NCI-H2196 treated with DMSO at 0.1 percent for 48 hours (cell line): ENCODE measurements around the gene CSTPP1.

Experiments
- DNase-seq: peaks from one replicate; lab custom pipeline; 2025; ENCODE audit not compliant: unreplicated experiment; lab: John Stamatoyannopoulos, UW

The CSTPP1 gene

DNA sequence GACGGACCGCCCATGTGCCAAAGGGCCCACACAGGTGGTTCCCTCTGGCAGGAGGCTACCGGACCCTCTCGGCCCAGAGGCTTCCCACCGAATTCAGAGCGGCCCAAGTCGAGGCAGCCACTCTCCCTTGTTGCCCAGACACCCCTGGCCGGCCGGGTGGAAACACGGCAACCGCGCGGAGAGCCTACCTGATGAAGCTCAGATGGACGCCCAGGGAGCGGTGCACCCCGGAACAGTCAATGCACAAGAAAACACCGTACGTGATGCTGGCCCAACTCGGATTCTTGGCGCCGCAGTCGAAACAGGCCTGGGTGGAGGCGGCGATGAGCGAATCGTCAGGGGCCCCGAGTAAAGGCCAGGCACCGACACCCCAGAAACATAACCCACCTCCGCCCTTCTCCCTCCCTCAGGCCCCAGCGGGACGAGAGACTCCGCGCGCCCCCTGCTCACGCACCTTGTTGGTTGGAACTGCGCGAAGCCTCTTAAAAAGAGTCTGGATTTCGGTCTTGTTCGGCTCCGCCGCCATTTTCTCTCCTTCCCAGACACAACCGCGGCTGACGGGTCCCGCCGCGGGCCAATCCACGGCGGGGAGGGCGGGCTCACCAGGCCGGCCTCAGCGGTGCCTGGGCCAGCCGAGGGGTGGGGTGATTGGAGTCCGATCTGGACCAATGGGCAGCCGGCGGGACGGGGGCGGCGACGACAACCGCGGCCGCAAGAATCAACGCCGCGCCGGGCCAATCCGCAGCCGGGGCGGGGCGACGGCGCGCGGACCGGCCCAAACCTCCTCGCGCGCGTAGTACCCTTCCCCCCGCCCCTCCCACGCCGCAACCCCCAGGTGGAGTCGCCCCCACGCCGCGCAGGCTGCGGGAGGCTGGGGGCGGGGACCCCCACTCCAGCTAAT, 240.0 kb downstream of the CSTPP1 start, which contains the start of gene ARFGAP2:
TSS of gene ARFGAP2 (minus strand) at position 552 of the 901 bp plus-strand sequence. CDS start at position 526, 26 bp downstream.
- DNase-seq, result peak; percentile 91

DNA sequence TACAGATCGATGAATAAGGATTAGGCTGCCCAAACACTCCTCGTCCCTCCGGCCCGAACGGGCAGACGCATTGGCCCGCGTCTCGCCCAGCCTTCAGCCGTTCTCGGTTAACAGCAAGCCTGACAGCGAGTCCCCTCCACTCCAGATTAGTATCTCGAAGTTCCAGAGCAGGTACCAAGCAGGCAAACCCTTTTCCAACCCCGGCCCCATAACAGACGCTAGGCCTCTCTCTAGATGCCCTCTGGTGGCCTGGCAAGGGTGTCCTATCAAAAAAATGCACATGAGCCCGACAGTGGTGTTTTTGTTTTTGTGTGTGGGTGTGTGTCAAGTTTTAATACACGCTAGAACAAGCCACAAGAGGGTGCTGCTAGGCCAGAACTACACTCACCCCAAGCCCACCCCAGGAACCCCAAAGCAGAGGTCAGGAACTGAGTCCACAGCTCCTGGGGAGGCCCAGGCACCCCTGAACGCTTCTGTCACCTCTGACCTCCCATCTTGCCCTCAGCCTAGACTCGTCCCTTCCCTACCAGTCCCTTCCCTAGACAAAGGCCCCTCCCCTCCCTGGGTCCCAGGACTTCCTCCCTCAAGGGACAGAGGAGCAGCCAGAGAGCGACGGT, 240.8 kb downstream of the CSTPP1 start:
- peak; percentile 58 for DNase-seq

DNA sequence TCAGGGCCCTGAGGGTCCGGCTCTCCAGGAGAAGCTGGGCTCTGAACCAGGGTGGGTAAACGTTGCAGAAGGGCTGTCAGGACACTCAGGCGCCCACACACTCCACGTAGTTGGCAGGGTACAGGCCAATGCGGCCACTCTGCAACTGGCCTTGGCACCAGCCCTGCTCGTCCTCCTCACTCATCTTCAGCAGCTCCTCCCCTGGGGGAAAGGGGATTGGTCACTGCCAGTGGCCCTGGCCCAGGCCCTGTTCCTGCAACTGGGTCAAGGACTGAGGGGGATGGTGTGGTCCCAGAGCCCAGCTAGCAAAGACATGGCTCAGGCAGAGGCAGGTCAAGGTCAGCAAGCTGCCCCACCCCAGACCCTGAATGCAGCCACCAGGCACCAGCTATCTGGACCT, 241.3 kb downstream of the CSTPP1 start:
- no peak for DNase-seq

DNA sequence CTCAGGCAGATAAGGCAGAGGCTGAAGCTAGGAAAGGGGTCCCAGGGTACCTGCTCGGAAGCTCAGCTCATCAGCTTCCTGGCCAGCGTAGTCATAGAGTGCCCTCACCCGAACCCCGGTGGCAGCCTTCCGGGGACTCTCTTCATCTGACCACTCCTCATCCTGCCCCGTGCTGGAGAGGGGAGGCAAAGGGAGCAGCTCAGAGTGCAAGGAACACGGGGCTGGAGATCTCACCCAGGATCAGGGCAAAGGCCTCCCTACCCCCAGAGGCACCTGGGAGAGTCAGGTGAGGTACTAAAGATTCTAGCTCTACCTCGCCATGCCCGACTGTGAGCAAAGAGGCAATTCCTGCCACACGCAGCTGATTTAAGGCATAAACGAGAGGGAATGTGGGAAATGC, 241.8 kb downstream of the CSTPP1 start:
- no peak for DNase-seq

DNA sequence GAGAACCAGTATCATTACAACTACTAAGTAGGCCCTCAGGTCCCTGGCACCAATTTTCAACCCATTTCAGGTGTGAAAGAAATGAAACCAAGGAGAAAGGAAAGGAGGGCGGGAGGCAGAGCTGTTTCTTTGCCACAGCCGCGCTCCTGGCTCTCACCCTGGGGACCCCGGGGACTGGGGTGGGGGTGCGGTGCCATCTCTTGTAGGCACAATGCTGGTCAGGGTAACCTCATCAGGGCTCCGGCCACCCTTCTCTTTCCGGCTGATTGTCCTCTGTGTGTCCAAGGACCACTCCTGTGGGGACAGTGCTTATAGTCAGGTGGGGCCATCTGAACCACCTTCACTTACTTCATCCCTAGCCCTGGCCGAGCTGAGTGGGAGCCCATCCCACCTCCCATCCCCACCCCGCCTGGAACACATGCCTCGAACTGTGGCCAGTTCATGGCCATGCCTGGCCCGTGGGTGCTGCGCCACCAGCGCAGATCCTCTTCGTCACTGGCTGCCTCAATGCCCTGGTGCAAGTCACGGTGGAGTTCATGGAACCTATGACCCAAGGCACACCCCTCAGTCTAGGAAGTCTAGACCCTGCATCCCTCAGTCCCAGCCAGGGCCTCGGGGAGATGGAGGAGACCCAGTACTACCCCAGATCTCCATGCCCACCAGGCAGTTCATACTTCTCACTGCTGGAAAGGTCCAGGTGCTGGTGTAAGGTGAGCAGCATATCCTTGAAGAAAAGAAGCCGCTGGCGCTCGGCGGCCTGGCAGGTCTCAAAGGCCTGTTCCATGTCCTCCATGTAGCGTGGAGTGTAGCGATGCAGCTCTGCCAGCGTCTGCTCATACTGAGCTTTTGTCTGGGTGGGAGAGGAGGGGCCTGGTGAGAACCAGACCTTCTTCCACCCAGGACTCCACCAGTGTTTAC, 242.4 kb downstream of the CSTPP1 start:
- DNase-seq, result no peak

DNA sequence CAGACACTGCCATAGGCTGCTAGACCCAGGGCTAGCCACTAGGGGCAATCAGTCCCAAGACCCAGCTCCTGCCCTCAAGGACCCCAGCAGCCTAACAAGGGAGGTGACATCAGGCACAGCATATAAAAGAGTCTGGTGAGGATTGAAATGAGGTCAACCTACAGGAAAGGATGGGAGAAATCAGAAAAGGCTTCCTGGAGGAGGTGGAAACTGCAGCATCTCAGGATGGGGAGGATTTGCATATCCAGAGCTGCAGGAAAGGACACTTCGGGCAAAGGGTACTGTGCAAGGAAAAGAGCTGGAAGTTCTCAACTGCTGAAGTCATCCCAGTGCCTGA, 243.1 kb downstream of the CSTPP1 start:
- DNase-seq, result peak; percentile 48

DNA sequence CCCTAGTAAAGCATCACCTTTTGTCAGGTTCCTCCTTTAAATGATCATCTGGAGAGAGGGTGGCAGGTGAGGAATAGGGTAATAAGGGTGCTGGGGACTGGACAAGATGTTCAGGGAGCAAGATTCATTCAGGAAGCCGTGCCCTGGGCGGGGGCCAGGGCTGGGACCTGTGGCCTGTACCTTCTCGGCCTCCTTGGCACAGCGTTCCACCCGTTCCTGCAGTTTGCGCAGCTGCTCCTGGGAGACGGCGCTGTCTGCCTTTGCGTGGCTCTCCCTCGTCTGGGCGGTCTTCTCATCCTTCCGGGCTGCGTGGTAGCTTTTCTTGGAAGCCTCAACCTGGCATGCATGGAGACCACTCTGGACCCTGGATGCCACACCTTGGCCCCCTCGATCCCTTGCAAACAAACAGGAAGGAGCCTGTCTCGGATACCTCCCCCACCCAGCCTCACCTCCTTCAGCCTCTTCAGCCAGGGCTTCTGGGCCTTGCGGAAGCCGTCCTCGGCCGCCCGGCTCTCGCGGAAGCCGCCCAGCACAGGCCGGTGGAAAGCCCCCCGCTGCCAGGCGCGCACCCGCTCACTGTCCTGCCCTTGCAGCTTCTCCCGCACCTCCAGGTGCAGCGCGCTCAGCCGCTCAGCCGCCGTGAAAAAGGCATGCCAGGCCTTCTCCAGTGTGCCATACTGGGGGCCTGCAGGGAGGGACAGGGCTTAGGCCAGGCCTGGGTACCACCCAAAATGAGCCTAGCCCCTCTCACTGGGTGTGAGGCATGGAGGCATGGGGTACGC, 243.6 kb downstream of the CSTPP1 start:
- no peak for DNase-seq

DNA sequence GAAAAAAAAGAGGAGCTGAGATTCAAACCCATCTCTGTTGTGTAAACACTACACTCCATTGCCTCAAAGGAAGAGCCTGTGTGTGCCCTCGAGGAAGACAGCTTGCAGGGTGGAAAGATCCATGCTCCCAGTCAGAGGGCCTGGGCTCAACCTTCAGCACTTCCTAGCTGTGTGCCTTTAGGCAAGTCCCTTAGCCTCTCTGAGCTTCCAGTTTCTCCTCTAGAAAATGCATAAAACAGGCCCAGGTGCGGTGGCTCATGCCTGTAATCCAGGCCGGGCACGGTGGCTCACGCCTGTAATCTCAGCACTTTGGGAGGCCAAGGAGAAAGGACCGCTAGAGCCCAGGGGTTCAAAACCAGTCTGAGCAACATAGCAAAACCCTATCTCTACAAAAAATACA, 244.7 kb downstream of the CSTPP1 start:
- DNase-seq, result no peak

DNA sequence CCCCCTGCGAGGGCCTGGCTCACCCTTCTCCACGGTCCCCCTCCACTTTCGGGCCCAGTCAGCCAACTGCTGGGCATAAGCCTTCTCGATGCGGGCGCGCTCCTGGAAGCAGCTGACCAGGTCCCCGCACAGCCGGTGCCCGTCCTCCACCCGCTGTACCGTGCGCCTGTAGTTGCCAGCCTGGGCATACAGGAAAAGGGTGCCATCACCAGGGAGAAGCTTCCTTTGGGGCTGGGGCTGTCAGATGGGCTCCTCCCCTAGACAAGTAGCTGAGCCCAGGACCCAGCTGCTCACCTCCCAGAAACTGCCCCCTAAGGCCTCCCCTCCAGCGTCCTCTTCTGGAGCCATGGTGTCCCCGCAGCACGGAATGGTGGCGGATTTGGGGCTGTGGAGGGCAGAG, 245.8 kb downstream of the CSTPP1 start:
- DNase-seq, result no peak

DNA sequence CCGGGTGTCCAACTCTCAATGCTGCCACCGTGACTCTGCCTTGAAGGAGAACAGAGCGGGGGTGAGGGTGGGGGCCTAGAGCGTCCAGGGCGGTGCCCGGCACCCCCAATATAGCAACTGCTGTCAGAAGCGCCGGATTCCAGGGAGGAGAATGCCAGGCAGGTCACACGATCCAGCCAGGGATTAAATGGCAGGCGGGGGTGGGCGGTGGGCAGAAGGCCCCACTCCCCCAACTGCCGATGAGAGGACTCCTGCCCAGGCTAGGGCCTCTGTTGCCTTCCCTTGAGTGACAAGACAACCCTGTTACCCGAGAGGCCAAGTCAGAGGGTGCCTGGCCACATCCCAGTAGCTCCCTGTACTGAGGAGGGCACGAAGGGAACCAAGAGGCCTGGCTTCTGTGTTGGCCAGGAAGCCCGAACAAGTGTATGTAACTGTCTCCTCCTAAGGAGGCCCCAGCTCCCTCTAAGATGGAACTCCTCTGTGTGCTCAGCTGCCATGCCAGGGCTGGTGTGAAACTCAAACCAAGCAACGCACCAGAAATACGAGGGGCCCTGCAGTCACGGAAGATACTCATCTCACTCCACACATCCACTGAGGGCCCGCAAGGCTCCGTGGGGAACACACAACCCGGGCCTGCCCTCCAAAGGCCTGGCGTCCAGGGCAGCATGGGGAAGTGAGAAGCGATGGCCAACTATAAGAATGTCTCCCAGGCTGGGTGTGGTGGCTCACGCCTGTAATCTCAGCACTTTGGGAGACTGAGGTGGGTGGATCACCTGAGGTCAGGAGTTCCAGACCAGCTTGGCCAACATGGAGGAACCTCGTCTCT, 246.7 kb downstream of the CSTPP1 start:
- DNase-seq, result no peak

DNA sequence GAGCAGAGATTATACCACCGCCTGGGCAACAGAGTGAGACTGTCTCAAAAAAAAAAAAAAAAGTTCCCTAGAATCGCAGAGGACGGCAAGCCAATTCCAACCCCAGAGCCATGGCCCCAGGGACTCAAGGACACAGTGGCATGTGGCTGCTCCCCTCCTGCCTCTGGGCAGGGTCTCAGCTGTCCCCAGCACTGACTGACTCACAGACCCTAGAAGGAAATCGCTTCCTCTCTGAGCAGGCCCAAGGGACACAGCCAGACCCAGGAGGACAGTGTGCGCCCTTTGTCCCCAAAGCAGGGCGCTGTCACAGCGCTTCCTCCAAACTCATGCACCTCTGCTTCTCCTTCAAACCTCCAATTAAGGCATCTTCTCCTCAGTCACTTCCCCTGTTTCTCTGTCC, 247.4 kb downstream of the CSTPP1 start:
- DNase-seq, result no peak

DNA sequence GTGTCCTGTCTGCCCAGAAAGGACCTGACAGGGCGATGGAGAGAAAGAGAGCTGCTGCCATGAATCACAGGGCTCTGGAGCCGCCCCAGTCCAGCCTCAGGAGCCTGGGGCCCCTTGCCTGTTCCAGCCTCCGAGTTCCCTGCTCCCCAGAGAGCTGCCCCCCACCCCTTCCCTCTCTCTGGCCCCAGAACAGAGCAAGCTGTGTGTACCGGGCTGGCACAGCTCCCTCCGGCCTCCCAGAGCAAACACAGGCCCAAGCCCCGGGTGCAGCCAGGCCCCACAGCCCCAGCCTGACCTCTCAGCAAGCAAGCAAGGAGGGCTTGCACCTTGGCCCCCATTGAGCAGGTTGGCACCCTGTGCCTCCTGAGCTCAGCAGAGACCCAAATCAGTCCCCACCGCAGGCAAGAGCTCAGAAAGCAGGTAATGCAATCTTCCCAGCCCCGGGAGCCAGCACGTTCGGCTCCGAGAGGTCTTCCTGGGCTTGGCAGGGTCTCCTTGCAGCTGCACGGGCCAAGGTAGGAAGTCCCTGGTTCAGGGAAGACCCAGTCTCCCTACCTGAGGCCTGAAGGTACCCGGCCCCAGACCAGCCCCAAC, 248.2 kb downstream of the CSTPP1 start:
- no peak for DNase-seq

DNA sequence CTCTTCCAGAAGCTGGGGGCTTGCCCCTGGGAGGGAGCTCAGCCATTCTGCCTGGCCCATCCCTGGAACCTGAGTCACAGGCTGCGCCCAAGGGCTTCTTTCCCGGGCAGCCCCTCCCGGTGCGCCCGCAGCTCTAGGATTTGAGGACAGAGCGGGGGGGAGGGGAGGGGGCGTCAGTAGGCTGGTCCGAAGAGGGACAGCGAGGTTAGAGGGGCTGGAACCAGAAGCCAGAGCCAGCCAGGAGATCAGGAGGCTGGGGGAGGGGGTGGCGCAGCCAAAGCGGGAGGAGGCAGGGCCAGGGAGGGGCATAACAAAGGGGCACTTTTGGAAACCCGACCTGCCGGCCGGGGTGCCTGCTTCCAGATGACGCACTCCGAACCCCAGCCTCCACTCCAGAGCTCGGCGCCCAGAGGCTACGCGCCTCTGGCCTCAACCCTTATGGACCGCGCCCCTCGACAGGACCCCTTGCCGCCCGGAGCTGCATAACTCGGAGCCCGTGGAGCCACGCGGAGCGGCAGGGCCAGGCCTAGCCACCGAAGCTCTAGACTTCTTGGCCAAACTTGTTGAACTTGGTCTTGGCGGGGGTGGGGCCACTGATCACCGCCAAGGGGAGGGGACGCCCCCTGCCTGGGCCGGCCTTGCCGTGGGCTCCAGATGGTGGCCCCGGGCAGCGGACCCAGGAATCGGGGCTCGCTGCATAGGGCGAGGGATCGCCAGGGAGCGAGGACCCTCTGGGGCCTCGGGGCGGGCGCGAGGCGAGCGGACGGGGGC, 248.9 kb downstream of the CSTPP1 start:
- DNase-seq, result no peak

DNA sequence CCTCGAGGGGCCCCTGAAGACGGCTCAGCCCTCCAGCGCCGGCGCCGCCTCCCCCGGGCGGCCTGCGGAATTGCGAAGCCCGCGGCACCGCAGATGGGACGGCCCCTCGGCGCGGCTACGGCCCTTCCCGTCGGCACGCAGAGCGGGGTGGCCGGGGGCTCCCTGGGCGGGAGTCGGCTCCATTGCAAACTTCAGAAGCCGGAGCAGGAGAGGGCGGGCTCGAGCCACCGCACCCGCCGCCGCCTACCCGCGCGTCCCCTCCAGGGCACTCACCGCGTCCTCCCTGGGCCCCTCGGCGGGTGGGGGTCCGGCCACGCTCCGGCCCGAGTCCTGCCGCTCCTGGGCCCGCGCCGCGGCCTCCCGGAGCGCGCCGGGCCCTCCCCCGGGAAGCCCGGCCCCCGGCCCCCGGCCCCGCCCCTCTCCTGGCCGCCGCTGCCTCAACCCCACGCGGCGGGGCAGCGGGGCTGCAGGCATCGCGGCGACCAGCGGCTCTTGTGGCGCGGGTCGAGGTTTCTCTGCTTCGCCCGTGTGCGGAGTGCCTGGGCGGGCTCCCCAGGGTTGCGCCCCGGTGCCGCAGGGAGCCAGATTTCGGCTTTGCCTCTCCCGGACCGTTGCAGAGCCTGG, 249.6 kb downstream of the CSTPP1 start, which contains the start of gene PACSIN3:
TSS of gene PACSIN3 (minus strand) at position 359 of the 624 bp plus-strand sequence. CDS start 3,707 bp downstream, outside the sequence.
- DNase-seq, result no peak

DNA sequence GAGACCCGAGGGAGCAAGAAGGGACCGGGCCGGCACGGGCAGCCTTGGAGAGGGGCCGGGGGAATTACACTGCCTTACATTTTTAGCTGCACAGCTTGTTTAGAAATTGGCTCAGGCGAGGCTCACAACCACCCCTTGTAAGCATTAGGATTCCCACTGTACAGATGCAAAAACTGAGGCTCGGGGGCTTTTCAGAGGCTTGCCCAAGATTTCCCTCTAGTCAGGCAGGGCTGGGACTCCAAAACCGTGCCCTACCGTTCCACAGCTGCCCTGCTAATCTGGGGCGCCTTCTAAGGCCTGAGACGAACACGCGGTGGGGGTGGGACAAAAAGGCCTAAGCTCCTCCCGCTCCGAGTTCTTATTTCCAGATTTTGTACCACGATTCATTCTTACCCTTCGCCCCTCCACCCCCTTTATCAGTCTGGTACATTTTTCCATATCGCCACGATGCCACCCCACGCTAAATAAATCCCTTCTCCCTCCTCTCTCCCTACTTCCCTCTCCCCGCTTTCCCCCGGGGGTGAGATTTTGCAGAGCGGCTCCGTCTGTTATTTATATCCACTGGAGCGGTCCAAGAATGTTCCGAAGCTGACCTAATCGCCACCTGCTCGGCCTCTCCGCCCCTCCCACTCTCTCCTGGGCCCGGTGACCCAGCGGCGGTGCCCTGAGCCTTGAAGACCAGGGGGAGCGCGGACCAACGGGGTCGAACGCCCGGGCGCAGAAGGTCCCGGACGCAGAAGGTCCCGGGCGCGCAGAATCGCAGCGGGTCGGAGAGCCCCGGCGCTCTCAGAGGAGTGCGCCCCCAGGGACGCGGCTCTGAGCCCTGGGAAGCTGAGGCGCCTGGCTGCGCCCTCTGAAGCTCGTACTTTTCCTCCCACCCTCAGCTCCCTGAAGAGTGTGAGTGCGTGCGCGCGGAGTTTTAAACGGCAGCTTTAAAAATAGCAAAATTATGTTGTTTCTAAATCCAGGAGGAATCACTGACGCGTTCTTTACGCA, 250.4 kb downstream of the CSTPP1 start:
- DNase-seq, result no peak

DNA sequence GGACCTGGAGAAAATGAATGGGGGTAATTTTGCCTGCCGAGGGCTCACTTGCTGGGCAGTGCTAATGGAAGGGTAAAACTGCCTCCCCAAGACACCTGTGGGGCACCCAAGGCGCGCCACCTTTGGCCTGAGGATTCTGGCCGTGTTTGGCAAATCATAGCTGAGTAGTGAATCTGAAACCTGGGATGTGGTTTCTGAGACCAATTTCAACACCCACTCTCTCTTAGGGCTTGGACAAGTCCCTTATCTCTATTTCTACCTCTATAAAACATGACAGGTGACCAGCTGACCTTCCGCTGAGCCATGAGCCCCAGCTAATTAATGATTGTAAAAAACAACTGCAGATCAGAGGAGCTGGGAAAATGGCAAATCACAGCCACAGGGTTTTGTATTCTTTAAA, 251.2 kb downstream of the CSTPP1 start:
- no peak for DNase-seq

DNA sequence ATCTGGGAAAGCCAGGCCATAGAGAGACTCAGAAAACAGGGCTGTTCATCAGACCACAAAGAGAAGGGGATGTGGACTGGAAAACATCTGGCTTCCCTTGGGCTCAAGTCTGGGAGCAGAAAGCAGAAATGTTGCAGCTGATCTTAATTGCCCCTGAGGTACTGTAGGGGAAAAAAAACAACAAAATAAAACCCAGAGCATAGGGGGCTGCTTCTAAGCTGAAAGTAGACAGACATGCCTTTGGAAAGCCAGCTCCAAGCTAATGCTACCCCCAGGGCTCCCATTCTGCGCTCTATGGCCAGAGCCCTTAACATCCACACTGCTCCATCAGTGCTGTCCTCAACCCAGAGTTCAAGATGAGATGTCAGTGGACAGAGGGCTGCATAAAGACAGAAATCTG, 251.7 kb downstream of the CSTPP1 start:
- DNase-seq, result no peak
